Effector memory CD4-positive, alpha-beta T cell (primary cell): Measurements from ENCODE around the gene FYN.
A peak's percentile ranks its signal among the peaks of the same experiment; 100 is the strongest.

Experiments used
- DNase-seq, 3 donors: peaks; one replicate each; pipeline ENCODE4 v3.0.0-alpha.2; 2020
- H3K27ac ChIP-seq: 2 replicates; pipeline ENCODE4 v1.7.0; 2013; ENCODE audit warnings: mild to moderate bottlenecking, low read length, moderate library complexity; ENCODE audit not compliant: insufficient read depth, poor library complexity, severe bottlenecking
- H3K27me3 ChIP-seq: replicated peaks from 2 replicates; pipeline ENCODE4 v1.7.0; 2013; ENCODE audit warnings: mild to moderate bottlenecking, low read length; ENCODE audit not compliant: insufficient read depth, control insufficient read depth, poor library complexity, severe bottlenecking
- H3K36me3 ChIP-seq: 2 replicates; pipeline ENCODE4 v1.7.0; 2013; ENCODE audit warnings: mild to moderate bottlenecking, low read length, moderate library complexity; ENCODE audit not compliant: control insufficient read depth, insufficient read depth
- H3K4me1 ChIP-seq: 2 replicates; pipeline ENCODE4 v1.7.0; 2013; ENCODE audit warnings: low read length, mild to moderate bottlenecking; ENCODE audit not compliant: control insufficient read depth, insufficient read depth, poor library complexity, severe bottlenecking
- H3K4me3 ChIP-seq: 2 replicates; pipeline ENCODE4 v1.7.0; 2013; ENCODE audit warnings: low read length, low read depth, mild to moderate bottlenecking; ENCODE audit not compliant: insufficient read depth, poor library complexity, severe bottlenecking
- H3K9me3 ChIP-seq: 2 replicates; pipeline ENCODE4 v1.7.0; 2013; ENCODE audit warnings: mild to moderate bottlenecking, low read length, moderate library complexity; ENCODE audit not compliant: control insufficient read depth

FYN gene

DNA sequence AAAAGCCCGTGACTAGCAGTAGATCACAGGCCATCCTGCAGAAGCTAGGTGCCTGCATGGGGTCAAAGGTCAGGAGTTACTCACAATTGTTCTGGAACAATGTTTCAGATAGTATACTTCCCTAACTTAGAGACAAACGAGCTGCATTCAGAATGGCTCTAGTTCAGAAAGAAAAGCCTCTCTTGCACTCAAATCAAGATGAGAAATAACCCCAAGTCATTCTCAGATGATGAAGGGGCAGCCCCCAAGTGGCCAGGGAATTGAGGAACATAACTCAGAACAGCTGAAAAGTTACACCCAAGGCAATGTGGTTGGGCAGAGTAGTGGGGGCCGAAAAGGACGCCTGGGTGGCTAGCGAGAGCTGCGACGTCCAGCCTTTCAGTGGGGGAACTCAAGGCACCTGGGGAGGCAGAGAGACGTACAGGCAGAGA is 27.8 kb downstream of the FYN start:
- Histone ChIP-seq H3K9me3 (no peaks in the 10 kb centered on the region), H3K27me3 (no peaks in the 10 kb centered on the region), H3K27ac (peak overlapping the region; percentile 58), H3K4me3 (no peak overlapping the region), H3K36me3 (no peaks in the 10 kb centered on the region), H3K4me1 (peaks cover 79% of the 10 kb centered on the region)
- no peak for DNase-seq

DNA sequence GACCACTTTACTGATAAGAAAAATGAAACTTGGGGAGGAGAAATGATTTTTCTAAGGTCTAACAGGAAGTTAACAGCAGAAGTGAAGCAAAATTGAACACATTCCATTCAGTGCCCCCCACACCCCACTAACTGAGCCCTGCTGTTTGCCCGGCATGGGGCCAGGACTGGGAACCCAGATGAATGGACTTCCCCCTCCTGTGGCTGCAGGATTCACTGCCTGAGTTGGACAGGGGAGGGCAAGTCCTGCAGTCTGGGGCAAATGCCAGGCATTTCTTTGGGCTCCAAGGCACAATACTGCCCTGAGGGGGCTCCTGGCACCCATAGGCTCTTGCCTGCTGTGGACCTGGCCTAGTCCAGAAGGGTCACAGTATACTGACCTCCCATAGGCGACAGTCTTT is 28.3 kb downstream of the FYN start:
- no peak for DNase-seq
- Histone ChIP-seq H3K27ac (peak overlapping the region; percentile 58), H3K27me3 (no peaks in the 10 kb centered on the region), H3K4me1 (peaks cover 79% of the 10 kb centered on the region), H3K36me3 (no peaks in the 10 kb centered on the region), H3K4me3 (peak overlapping the region; percentile 13), H3K9me3 (no peaks in the 10 kb centered on the region)

DNA sequence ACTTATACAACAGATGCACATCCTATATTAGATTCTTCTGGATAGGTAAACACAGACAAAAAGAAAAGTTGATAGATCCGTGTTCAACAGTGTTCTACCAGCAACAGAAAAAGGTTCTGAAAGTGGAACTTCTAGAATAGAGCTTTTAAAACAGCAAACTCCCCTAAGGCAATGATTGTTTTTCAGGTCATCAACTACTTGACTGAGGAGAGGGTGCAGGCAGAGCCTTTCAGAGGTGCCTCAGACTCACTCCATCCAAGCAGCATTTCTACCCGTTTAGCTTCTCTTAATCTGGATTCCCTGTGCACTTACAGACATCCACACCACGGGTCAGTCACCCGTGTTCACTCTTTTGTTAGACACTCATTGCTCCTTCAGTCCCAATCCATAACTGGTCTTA is 28.9 kb downstream of the FYN start:
- DNase-seq = no peak
- H3K27me3 ChIP-seq = no peaks in the 10 kb centered on the region
- H3K9me3 ChIP-seq = no peaks in the 10 kb centered on the region
- H3K4me3 ChIP-seq = peak overlapping the region; percentile 15
- H3K27ac ChIP-seq = peak overlapping the region; percentile 58
- peaks cover 78% of the 10 kb centered on the region for H3K4me1 ChIP-seq
- no peaks in the 10 kb centered on the region for H3K36me3 ChIP-seq

- peak; percentile 53 to 65 (median 60) for DNase-seq
- Histone ChIP-seq H3K27ac (peak overlapping the region; percentile 58), H3K36me3 (no peaks in the 10 kb centered on the region), H3K27me3 (no peaks in the 10 kb centered on the region), H3K9me3 (no peaks in the 10 kb centered on the region), H3K4me3 (peak overlapping the region; percentile 15), H3K4me1 (peaks cover 84% of the 10 kb centered on the region)
Measured at GRCh38 chr6:111843347-111844147, 29.7 kb downstream of the FYN start.

- peaks cover 87% of the 10 kb centered on the region for H3K4me1 ChIP-seq
- H3K36me3 ChIP-seq = no peaks in the 10 kb centered on the region
- peak overlapping the region; percentile 58 for H3K27ac ChIP-seq
- H3K9me3 ChIP-seq = no peaks in the 10 kb centered on the region
- no peak for DNase-seq
- no peaks in the 10 kb centered on the region for H3K27me3 ChIP-seq
- no peak overlapping the region for H3K4me3 ChIP-seq
Measured at GRCh38 chr6:111842891-111843290, 30.4 kb downstream of the FYN start.

GRCh38 chr6:111842271-111842822 is 30.9 kb downstream of the FYN start:
- peaks cover 92% of the 10 kb centered on the region for H3K4me1 ChIP-seq
- H3K27ac ChIP-seq = peak overlapping the region; percentile 58
- H3K4me3 ChIP-seq = no peak overlapping the region
- no peaks in the 10 kb centered on the region for H3K9me3 ChIP-seq
- DNase-seq = no peak
- no peaks in the 10 kb centered on the region for H3K36me3 ChIP-seq
- H3K27me3 ChIP-seq = no peaks in the 10 kb centered on the region

- no peaks in the 10 kb centered on the region for H3K27me3 ChIP-seq
- peak in 2 of 3 donors; percentile 27 to 34 for DNase-seq
- H3K27ac ChIP-seq = peak overlapping the region; percentile 58
- peaks cover 93% of the 10 kb centered on the region for H3K4me1 ChIP-seq
- no peaks in the 10 kb centered on the region for H3K36me3 ChIP-seq
- H3K4me3 ChIP-seq = no peak overlapping the region
- no peaks in the 10 kb centered on the region for H3K9me3 ChIP-seq
Measured at GRCh38 chr6:111841822-111842221, 31.4 kb downstream of the FYN start.

- H3K4me3 ChIP-seq = no peak overlapping the region
Measured at GRCh38 chr6:111840803-111841202, 32.4 kb downstream of the FYN start.

GRCh38 chr6:111838749-111839484 is 34.3 kb downstream of the FYN start:
- H3K4me1 ChIP-seq = peaks cover 72% of the 10 kb centered on the region
- H3K36me3 ChIP-seq = no peaks in the 10 kb centered on the region
- no peaks in the 10 kb centered on the region for H3K27me3 ChIP-seq
- no peak for DNase-seq
- no peaks in the 10 kb centered on the region for H3K9me3 ChIP-seq
- H3K27ac ChIP-seq = peak overlapping the region; percentile 70
- no peak overlapping the region for H3K4me3 ChIP-seq

More at GRCh38 chr6:111840803-111841202, 32.4 kb downstream of the FYN start:
- Histone ChIP-seq H3K27ac (peak overlapping the region; percentile 58), H3K27me3 (no peaks in the 10 kb centered on the region), H3K4me1 (peaks cover 84% of the 10 kb centered on the region), H3K9me3 (no peaks in the 10 kb centered on the region), H3K36me3 (no peaks in the 10 kb centered on the region)
- no peak for DNase-seq
